Measurements from ENCODE around the gene COPS7B. TPM values are rescaled to one million over a fixed set of nuclear protein-coding genes. Genes with fewer than 3 reads are reported as not detected.

Gene COPS7B
- polyA plus RNA-seq, 3 donors = 9.5 to 38.8 (median 11.9) TPM

DNA sequence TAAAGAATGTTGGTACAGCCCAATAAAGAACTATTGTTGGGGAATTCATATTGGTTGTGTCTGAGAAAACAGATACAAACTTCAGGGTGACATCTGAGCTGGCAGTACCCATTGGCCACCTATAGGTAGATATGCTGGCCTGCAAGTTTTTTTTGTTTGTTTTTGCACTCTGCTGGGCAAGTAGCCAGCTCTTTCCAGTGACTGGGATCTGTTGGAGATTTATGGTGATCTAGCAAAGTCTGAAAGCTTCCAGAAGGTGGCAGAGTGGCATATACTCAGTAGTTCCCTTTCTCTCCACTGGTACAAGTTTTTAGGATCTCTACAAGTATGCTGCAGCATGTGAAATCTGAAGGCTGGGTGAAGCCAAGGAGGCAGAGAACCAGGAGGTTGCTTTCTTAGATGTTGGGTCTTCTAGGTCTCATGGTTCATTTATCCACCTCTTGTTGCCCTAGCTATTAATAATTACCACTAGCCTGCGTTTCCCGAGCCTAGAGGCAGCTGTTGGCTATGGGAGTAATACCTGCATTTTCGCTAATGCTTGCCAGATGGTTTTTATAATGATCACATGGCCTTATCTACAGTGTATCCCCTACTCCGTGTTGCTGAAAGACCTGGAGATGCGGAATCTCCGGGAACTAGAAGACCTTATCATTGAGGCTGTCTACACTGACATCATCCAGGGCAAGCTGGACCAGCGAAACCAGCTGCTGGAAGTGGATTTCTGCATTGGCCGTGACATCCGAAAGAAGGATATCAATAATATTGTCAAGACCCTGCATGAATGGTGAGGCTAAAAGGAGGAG lies 9.5 kb downstream of the COPS7B start:
- H3K4me3 Mint-ChIP-seq = no peak overlapping the region

DNA sequence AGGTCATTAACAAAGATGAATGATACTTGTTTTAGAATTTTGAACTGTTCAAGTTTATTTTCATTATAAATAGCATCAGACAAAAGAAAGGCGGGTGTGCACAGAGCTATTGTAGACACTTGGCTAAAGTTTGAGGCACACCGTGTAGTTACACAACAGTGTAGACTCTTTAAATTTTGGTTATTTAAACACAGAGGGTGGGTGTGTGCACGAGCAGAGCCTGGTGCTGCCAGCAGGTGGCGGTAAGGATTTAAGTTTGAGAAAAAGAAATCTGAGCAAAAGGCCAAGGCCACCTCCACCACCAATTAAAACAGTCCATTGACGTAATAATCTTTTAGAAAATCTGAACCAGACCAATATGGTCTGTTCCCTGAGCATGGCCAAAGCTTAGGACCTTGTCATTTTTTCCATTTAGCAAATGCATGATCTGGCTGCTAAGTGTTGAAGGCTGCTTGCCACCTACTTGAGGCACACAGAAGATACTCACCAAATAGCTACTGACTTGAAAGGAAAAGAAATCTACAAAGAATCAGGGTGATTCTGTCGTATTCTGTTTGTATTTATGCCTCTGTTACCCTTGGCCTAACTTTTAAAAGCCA lies 14.3 kb downstream of the COPS7B start:
- Mint-ChIP-seq H3K27ac (no peak overlapping the region), H3K4me1 (no peaks in the 10 kb centered on the region), H3K27me3 (ENCODE audit: low read depth in 3 of 3) (no peaks in the 10 kb centered on the region), H3K9me3 (no peaks in the 10 kb centered on the region), H3K4me3 (no peak overlapping the region), H3K36me3 (peaks cover 67 to 87% of the 10 kb centered on the region in 2 donors)
- TF ChIP-seq, protein P1, sequence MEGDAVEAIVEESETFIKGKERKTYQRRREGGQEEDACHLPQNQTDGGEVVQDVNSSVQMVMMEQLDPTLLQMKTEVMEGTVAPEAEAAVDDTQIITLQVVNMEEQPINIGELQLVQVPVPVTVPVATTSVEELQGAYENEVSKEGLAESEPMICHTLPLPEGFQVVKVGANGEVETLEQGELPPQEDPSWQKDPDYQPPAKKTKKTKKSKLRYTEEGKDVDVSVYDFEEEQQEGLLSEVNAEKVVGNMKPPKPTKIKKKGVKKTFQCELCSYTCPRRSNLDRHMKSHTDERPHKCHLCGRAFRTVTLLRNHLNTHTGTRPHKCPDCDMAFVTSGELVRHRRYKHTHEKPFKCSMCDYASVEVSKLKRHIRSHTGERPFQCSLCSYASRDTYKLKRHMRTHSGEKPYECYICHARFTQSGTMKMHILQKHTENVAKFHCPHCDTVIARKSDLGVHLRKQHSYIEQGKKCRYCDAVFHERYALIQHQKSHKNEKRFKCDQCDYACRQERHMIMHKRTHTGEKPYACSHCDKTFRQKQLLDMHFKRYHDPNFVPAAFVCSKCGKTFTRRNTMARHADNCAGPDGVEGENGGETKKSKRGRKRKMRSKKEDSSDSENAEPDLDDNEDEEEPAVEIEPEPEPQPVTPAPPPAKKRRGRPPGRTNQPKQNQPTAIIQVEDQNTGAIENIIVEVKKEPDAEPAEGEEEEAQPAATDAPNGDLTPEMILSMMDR (IDR thresholded peaks at IDR 0.05) = peak; percentile 76
- no peak overlapping the region for H2AFZ ChIP-seq (ENCODE audit: insufficient read depth, low read depth, low read length, poor library complexity, severe bottlenecking)
- H3K36me3 ChIP-seq (replicated peaks in 1 of 2; ENCODE audit: control insufficient read depth in 1 of 2, insufficient read depth in 2 of 2, low read length in 2 of 2) = peaks cover 68 to 95% of the 10 kb centered on the region in 2 donors
- no peaks in the 10 kb centered on the region for H3K27me3 ChIP-seq (ENCODE audit: control insufficient read depth in 2 of 2, insufficient read depth in 2 of 2, low read length in 2 of 2)
- H3K9me3 ChIP-seq (replicated peaks in 1 of 2; ENCODE audit: control insufficient read depth in 1 of 2, insufficient read depth in 1 of 2, low read length in 2 of 2) = no peaks in the 10 kb centered on the region
- H4K20me1 ChIP-seq (ENCODE audit: insufficient read depth, low read length) = no peaks in the 10 kb centered on the region
- H3K4me3 ChIP-seq (replicated peaks in 1 of 3; ENCODE audit: low read depth in 2 of 3, low read length in 3 of 3) = no peak overlapping the region
- H3K4me2 ChIP-seq (replicated peaks; ENCODE audit: extremely low read depth, low read length, poor library complexity, severe bottlenecking) = no peak overlapping the region
- no peaks in the 10 kb centered on the region for H3K79me2 ChIP-seq (ENCODE audit: insufficient read depth, low read length)
- WGBS (ENCODE audit: insufficient coverage) = 100% methylated on average over 1 of the region's 6 CpGs
- intact Hi-C loops (cut with micrococcal nuclease) = no loop called here
- H3K27ac ChIP-seq (ENCODE audit: low read depth in 1 of 2, low read length in 2 of 2) = no peak overlapping the region
- no peaks in the 10 kb centered on the region for H3K4me1 ChIP-seq (ENCODE audit: control insufficient read depth in 1 of 2, insufficient read depth in 2 of 2, low read length in 2 of 2)
- DNase-seq = no peak
- no peak overlapping the region for H3K9ac ChIP-seq (ENCODE audit: insufficient read depth, low read length, poor library complexity, severe bottlenecking)

More for the DNA sequence above, 9.5 kb downstream of the COPS7B start:
- Histone ChIP-seq H3K4me3 (replicated peaks in 1 of 3; ENCODE audit: low read depth in 2 of 3, low read length in 3 of 3) (no peak overlapping the region), H3K27ac (ENCODE audit: low read depth in 1 of 2, low read length in 2 of 2) (no peak overlapping the region), H3K27me3 (ENCODE audit: control insufficient read depth in 2 of 2, insufficient read depth in 2 of 2, low read length in 2 of 2) (no peaks in the 10 kb centered on the region), H3K4me1 (ENCODE audit: control insufficient read depth in 1 of 2, insufficient read depth in 2 of 2, low read length in 2 of 2) (no peaks in the 10 kb centered on the region), H3K79me2 (ENCODE audit: insufficient read depth, low read length) (peaks cover 13% of the 10 kb centered on the region), H3K4me2 (replicated peaks; ENCODE audit: extremely low read depth, low read length, poor library complexity, severe bottlenecking) (no peak overlapping the region), H3K9me3 (replicated peaks in 1 of 2; ENCODE audit: control insufficient read depth in 1 of 2, insufficient read depth in 1 of 2, low read length in 2 of 2) (no peaks in the 10 kb centered on the region), H3K36me3 (replicated peaks in 1 of 2; ENCODE audit: control insufficient read depth in 1 of 2, insufficient read depth in 2 of 2, low read length in 2 of 2) (peaks cover 76 to 95% of the 10 kb centered on the region in 2 donors), H3K9ac (ENCODE audit: insufficient read depth, low read length, poor library complexity, severe bottlenecking) (no peak overlapping the region), H4K20me1 (ENCODE audit: insufficient read depth, low read length) (peaks cover 12% of the 10 kb centered on the region), H2AFZ (ENCODE audit: insufficient read depth, low read depth, low read length, poor library complexity, severe bottlenecking) (no peak overlapping the region)
- no peak for DNase-seq
- 97% methylated on average over 5 of the region's 9 CpGs for WGBS (ENCODE audit: insufficient coverage)
- Mint-ChIP-seq H3K27me3 (ENCODE audit: low read depth in 3 of 3) (no peaks in the 10 kb centered on the region), H3K36me3 (peaks cover 70 to 94% of the 10 kb centered on the region in 2 donors), H3K9me3 (no peaks in the 10 kb centered on the region), H3K4me1 (no peaks in the 10 kb centered on the region), H3K27ac (peak overlapping the region in 1 of 7 donors; percentile 62)
- TF ChIP-seq, protein P1 (IDR thresholded peaks at IDR 0.05) = no peak
- intact Hi-C loops (cut with micrococcal nuclease) = no loop called here

Measured in CD14-positive monocyte (primary cell).